PC-3 (cell line): ENCODE results near the gene OR10Z1. TPM values are rescaled to one million over a fixed set of nuclear protein-coding genes. Genes with fewer than 3 reads are reported as not detected.

Source experiments
- ATAC-seq: fragments of 200-7000 bp; cut with Tn5 transposase; 2 replicates; pipeline ENCODE4 v1.9.1; 2020; ENCODE audit warnings: mild to moderate bottlenecking, moderate library complexity
- BruUV-seq: library from RNA; stranded (reverse); fragments of 400-500 nt; replicated peaks from 2 replicates; lab custom pipeline; 2021; lab: Mats Ljungman, UMichigan
- CTCF ChIA-PET: fragments of 300-600 bp; sonication (Branson Sonifier 250); formaldehyde crosslinking; loops from one replicate; lab custom pipeline; 2022; ENCODE audit warnings: antibody characterized with exemption; lab: Charles Lee
- POLR2A ChIA-PET: fragments of 300-600 bp; sonication (Branson Sonifier 250); formaldehyde crosslinking; loops from one replicate; lab custom pipeline; 2022; ENCODE audit warnings: antibody characterized with exemption; ENCODE audit not compliant: unreplicated experiment; lab: Charles Lee
- DNase-seq: peaks from one replicate; pipeline ENCODE4 v3.0.0-alpha.2; 2015
- H2AFZ ChIP-seq: fragments of 300-600 bp; sonication (generic); 2 replicates; pipeline ENCODE4 v1.6.0; 2016; ENCODE audit warnings: antibody characterized with exemption, low read length
- H3F3A ChIP-seq: fragments of 300-600 bp; sonication (generic); one replicate; pipeline ENCODE4 v1.6.0; 2017; ENCODE audit warnings: antibody characterized with exemption, low read length, control low read depth, mild to moderate bottlenecking; ENCODE audit not compliant: unreplicated experiment
- H3K27ac ChIP-seq: fragments of 300-600 bp; sonication (generic); 2 replicates; pipeline ENCODE4 v1.5.1; 2016; ENCODE audit warnings: mild to moderate bottlenecking, low read length
- H3K27me3 ChIP-seq: fragments of 300-600 bp; sonication (generic); 2 replicates; pipeline ENCODE4 v1.6.1; 2016; ENCODE audit warnings: low read length, mixed read lengths
- H3K36me3 ChIP-seq: fragments of 300-600 bp; sonication (generic); 2 replicates; pipeline ENCODE4 v1.6.1; 2016; ENCODE audit warnings: low read depth, mixed run types, low read length, mixed read lengths
- H3K4me1 ChIP-seq: fragments of 300-600 bp; sonication (generic); 2 replicates; pipeline ENCODE4 v1.5.1; 2016; ENCODE audit warnings: low read length; ENCODE audit not compliant: insufficient read depth
- H3K4me2 ChIP-seq: fragments of 300-600 bp; sonication (generic); 2 replicates; pipeline ENCODE4 v1.6.0; 2016; ENCODE audit warnings: low read length
- H3K4me3 ChIP-seq: fragments of 300-600 bp; sonication (generic); 2 replicates; pipeline ENCODE4 v1.5.1; 2016; ENCODE audit warnings: mild to moderate bottlenecking, low read length, mixed read lengths
- H3K79me2 ChIP-seq: fragments of 300-600 bp; sonication (generic); 2 replicates; pipeline ENCODE4 v1.6.1; 2017; ENCODE audit warnings: low read length, mixed read lengths
- H3K9ac ChIP-seq: fragments of 300-600 bp; sonication (generic); 2 replicates; pipeline ENCODE4 v1.6.0; 2016; ENCODE audit warnings: mild to moderate bottlenecking, low read length
- H3K9me2 ChIP-seq: fragments of 300-600 bp; sonication (generic); replicated peaks from 2 replicates; pipeline ENCODE4 v1.6.1; 2016; ENCODE audit warnings: mixed run types, low read length, mixed read lengths
- H3K9me3 ChIP-seq: fragments of 300-600 bp; sonication (generic); 2 replicates; pipeline ENCODE4 v1.6.1; 2016; ENCODE audit warnings: low read length, mixed read lengths
- H4K20me1 ChIP-seq: fragments of 300-600 bp; sonication (generic); 2 replicates; pipeline ENCODE4 v1.6.1; 2016; ENCODE audit warnings: low read length, mixed read lengths
- CTCF ChIP-seq: fragments of 300-600 bp; sonication (generic); conservative IDR thresholded peaks from 2 replicates; pipeline ENCODE4 v1.5.1; 2017; ENCODE audit warnings: antibody characterized with exemption, low read depth, mild to moderate bottlenecking, low read length
- EZH2 ChIP-seq: fragments of 300-600 bp; sonication (generic); IDR thresholded peaks from one replicate; pipeline ENCODE4 v1.6.1; 2017; ENCODE audit warnings: antibody characterized with exemption, mild to moderate bottlenecking, low read length; ENCODE audit not compliant: unreplicated experiment
- EZH2phosphoT487 ChIP-seq: fragments of 300-600 bp; sonication (generic); IDR thresholded peaks from 2 replicates; pipeline ENCODE4 v1.6.1; 2018; ENCODE audit warnings: mild to moderate bottlenecking, antibody characterized with exemption, low read length, borderline replicate concordance
- intact Hi-C: fragments of 100-400 bp; cut with micrococcal nuclease; formaldehyde crosslinking; loops from 2 replicates; pipeline ENCODE4 v1.9.0; 2023
- total RNA-seq: library from RNA; depleted of rRNA; stranded (reverse); fragments of >200 nt; gene quantifications from 2 replicates; pipeline ENCODE4 v1.2.3, GENCODE V29; 2014

OR10Z1 gene
- total RNA-seq, 1 experiment from 2014 or later = not detected

DNA sequence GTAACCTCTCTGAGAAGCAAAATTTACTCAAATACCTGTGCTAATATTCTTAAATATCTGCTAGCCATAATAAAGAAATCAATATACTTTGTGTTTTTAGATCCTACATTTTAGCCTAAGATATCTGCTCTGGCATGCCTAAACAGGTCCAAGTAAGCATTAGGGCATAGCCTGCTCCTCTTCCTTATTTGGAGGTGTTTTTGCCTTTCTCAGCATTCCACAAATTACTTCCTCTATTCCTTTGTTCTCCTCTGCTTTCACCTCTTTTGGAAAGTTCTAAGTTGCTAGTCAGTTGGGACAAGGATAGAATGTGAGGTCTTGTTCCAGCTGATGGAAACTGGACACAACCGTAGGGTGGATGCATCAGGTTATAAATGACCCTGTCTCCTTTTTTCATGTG, 18.1 kb upstream of the OR10Z1 start:
- no peaks in the 10 kb centered on the region for H3K9me2 ChIP-seq
- H3F3A ChIP-seq = no peaks in the 10 kb centered on the region
- ATAC-seq (no peak), DNase-seq (no peak)
- intact Hi-C loops = no loop called here
- BruUV-seq = no TSS peak
- no peaks in the 10 kb centered on the region for H3K36me3 ChIP-seq
- no peak overlapping the region for H3K4me3 ChIP-seq
- H4K20me1 ChIP-seq = no peaks in the 10 kb centered on the region
- H3K27me3 ChIP-seq = no peaks in the 10 kb centered on the region
- no peaks in the 10 kb centered on the region for H3K79me2 ChIP-seq
- H3K4me1 ChIP-seq = no peaks in the 10 kb centered on the region
- no peak overlapping the region for H3K9ac ChIP-seq
- H3K4me2 ChIP-seq = no peak overlapping the region
- no peak overlapping the region for H2AFZ ChIP-seq
- no peak overlapping the region for H3K27ac ChIP-seq
- no peak for TF ChIP-seq EZH2
- no peak for TF ChIP-seq EZH2phosphoT487
- TF ChIP-seq CTCF = no peak
- ChIA-PET POLR2A (no interaction called here), CTCF (no interaction called here)
- 0 out of 2 replicates have a peak, but pooled peaks cover 4% of the 10 kb centered on the region for H3K9me3 ChIP-seq

DNA sequence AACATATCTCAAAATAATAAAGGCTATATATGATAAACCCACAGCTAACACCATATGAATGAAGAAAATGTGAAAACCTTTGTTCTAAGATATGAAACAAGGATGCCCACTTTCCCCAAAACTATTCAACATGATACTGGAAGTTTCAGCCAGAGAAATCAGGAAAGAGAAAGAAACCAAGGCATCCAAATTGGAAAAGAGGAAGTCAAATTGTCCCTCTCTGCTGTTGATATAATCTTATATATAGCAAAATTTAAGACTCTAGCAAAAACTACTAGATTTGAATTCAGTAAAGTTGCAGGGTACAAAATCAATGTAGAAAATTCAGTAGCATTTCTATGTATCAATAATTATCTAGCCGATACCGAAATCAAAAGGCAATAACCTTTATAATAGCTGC, 4.3 kb upstream of the OR10Z1 start:
- TF ChIP-seq EZH2phosphoT487 (no peak), CTCF (no peak), EZH2 (no peak)
- ChIA-PET CTCF (no interaction called here), POLR2A (no interaction called here)
- BruUV-seq = no TSS peak
- Histone ChIP-seq H3F3A (no peaks in the 10 kb centered on the region), H3K4me3 (no peak overlapping the region), H2AFZ (no peak overlapping the region), H3K79me2 (no peaks in the 10 kb centered on the region), H3K4me1 (no peaks in the 10 kb centered on the region), H3K27me3 (no peaks in the 10 kb centered on the region), H4K20me1 (no peaks in the 10 kb centered on the region), H3K27ac (no peak overlapping the region), H3K36me3 (no peaks in the 10 kb centered on the region), H3K9ac (no peak overlapping the region), H3K9me3 (peaks cover 21% of the 10 kb centered on the region), H3K9me2 (no peaks in the 10 kb centered on the region), H3K4me2 (no peak overlapping the region)
- ATAC-seq (no peak), DNase-seq (no peak)
- intact Hi-C loops = no loop called here

DNA sequence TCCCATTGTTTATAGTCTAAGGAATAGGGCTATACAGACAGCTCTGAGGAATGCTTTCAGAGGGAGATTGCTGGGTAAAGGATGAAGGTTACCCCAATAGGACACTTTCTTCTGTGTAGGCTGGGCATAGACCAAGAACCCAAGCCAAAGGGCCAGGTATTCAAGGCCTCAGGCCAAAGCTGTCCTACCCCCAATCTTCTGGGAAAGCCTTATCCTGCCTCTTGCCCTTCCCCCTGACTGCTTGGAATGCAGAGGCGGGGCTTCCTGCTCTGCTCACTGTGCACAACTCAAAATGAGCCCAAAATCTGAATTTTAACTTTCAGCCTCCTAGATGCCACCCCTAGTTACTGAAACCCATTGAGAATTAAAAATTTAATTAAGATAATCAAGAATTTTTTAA, 2.2 kb downstream of the OR10Z1 start:
- Histone ChIP-seq H3K9ac (no peak overlapping the region), H3K27ac (no peak overlapping the region), H2AFZ (no peak overlapping the region), H3K9me2 (no peaks in the 10 kb centered on the region), H3K27me3 (no peaks in the 10 kb centered on the region), H3K4me2 (no peak overlapping the region), H3K79me2 (no peaks in the 10 kb centered on the region), H3K9me3 (no peaks in the 10 kb centered on the region; the same call in 1 of the 2 replicates), H3K36me3 (no peaks in the 10 kb centered on the region), H4K20me1 (no peaks in the 10 kb centered on the region), H3K4me1 (no peaks in the 10 kb centered on the region), H3K4me3 (no peak overlapping the region), H3F3A (no peaks in the 10 kb centered on the region)
- no peak for ATAC-seq
- CTCF ChIA-PET = no interaction called here
- no TSS peak for BruUV-seq
- POLR2A ChIA-PET = no interaction called here
- intact Hi-C loops = no loop called here
- DNase-seq = no peak
- TF ChIP-seq EZH2 (no peak), EZH2phosphoT487 (no peak), CTCF (no peak)
